Calu3 (cell line): ENCODE results near the gene FOSB. TPM values are rescaled to one million over a fixed set of nuclear protein-coding genes. Genes with fewer than 3 reads are reported as not detected.

Source experiments
- BruUV-seq: library from RNA; stranded (reverse); fragments of 400-500 nt; replicated peaks from 2 replicates; lab custom pipeline; 2021; lab: Mats Ljungman, UMichigan
- CTCF ChIA-PET: fragments of 300-600 bp; sonication (Branson Sonifier 250); formaldehyde crosslinking; loops from one replicate; lab custom pipeline; 2022; ENCODE audit warnings: antibody characterized with exemption; lab: Charles Lee
- DNase-seq: peaks from one replicate; pipeline ENCODE4 v3.0.0; 2022
- H3K27ac Mint-ChIP-seq: one replicate; pipeline ENCODE4 v1.8.0; 2022; ENCODE audit warnings: mixed read lengths; ENCODE audit not compliant: unreplicated experiment
- H3K27me3 Mint-ChIP-seq: one replicate; pipeline ENCODE4 v1.8.0; 2022; ENCODE audit warnings: mixed read lengths; ENCODE audit not compliant: unreplicated experiment
- H3K36me3 Mint-ChIP-seq: one replicate; pipeline ENCODE4 v1.8.0; 2022; ENCODE audit warnings: mild to moderate bottlenecking, moderate library complexity, mixed read lengths; ENCODE audit not compliant: insufficient read depth, unreplicated experiment
- H3K4me1 Mint-ChIP-seq: one replicate; pipeline ENCODE4 v1.8.0; 2022; ENCODE audit warnings: mild to moderate bottlenecking, low read depth, mixed read lengths; ENCODE audit not compliant: unreplicated experiment
- H3K4me3 Mint-ChIP-seq: one replicate; pipeline ENCODE4 v1.8.0; 2022; ENCODE audit warnings: mild to moderate bottlenecking, low read depth, moderate library complexity, mixed read lengths; ENCODE audit not compliant: unreplicated experiment
- H3K9me3 Mint-ChIP-seq: one replicate; pipeline ENCODE4 v1.8.0; 2022; ENCODE audit warnings: low read depth, mixed read lengths; ENCODE audit not compliant: unreplicated experiment
- intact Hi-C: fragments of 100-400 bp; cut with micrococcal nuclease; formaldehyde crosslinking; loops from one replicate; pipeline ENCODE4 v1.10.0; 2022; ENCODE audit not compliant: unreplicated experiment
- total RNA-seq: library from RNA; stranded (reverse); gene quantifications from 2 replicates; pipeline ENCODE4 v1.2.3, GENCODE V29; 2022
- TF ChIP-seq, protein P1 (sequence below): fragments of 200-600 bp; IDR thresholded peaks from one replicate; pipeline ENCODE4 v1.8.0; 2022; ENCODE audit warnings: antibody characterized with exemption; ENCODE audit not compliant: unreplicated experiment

Gene FOSB
- total RNA-seq, 1 experiment from 2014 or later, result 23.8 TPM

DNA sequence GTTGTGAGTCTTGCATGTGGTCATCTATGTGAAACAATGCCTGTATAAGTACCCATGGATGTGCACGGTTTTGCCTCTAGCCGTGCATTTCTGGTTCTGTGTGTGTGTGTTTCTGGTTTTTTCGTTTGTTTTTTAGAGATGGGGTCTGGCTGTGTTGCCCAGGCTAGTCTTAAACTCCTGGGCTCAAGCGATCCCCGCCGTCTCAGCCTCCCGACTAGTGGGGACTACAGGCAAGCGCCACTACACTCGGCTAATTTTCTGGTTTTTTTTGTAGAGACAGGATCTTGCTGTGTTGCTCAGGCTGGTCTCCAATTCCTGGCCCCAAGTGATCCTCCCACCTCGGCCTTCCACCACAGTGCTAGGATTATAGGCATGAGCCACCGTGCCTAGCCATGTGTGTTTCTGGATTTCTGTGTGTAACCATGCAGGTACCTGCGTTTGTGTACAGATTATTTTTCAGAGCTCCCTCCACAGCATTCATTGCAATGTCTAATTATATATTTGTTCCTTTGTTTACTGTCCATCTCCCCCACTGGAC is 15.9 kb upstream of the FOSB start:
- no peaks in the 10 kb centered on the region for H3K9me3 Mint-ChIP-seq
- intact Hi-C loops, result loop anchor here (2.0 kb wide), 1 partner anchor 17 kb away; no protein-coding TSS in a partner anchor
- TF ChIP-seq, protein P1, sequence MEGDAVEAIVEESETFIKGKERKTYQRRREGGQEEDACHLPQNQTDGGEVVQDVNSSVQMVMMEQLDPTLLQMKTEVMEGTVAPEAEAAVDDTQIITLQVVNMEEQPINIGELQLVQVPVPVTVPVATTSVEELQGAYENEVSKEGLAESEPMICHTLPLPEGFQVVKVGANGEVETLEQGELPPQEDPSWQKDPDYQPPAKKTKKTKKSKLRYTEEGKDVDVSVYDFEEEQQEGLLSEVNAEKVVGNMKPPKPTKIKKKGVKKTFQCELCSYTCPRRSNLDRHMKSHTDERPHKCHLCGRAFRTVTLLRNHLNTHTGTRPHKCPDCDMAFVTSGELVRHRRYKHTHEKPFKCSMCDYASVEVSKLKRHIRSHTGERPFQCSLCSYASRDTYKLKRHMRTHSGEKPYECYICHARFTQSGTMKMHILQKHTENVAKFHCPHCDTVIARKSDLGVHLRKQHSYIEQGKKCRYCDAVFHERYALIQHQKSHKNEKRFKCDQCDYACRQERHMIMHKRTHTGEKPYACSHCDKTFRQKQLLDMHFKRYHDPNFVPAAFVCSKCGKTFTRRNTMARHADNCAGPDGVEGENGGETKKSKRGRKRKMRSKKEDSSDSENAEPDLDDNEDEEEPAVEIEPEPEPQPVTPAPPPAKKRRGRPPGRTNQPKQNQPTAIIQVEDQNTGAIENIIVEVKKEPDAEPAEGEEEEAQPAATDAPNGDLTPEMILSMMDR, result no peak
- BruUV-seq, result no TSS peak
- peak overlapping the region; percentile 77 for H3K4me3 Mint-ChIP-seq
- peak overlapping the region; percentile 96 for H3K27ac Mint-ChIP-seq
- H3K27me3 Mint-ChIP-seq, result no peaks in the 10 kb centered on the region
- CTCF ChIA-PET, result no interaction called here
- DNase-seq, result no peak
- H3K36me3 Mint-ChIP-seq, result peaks cover 53% of the 10 kb centered on the region
- H3K4me1 Mint-ChIP-seq, result peaks cover 69% of the 10 kb centered on the region

DNA sequence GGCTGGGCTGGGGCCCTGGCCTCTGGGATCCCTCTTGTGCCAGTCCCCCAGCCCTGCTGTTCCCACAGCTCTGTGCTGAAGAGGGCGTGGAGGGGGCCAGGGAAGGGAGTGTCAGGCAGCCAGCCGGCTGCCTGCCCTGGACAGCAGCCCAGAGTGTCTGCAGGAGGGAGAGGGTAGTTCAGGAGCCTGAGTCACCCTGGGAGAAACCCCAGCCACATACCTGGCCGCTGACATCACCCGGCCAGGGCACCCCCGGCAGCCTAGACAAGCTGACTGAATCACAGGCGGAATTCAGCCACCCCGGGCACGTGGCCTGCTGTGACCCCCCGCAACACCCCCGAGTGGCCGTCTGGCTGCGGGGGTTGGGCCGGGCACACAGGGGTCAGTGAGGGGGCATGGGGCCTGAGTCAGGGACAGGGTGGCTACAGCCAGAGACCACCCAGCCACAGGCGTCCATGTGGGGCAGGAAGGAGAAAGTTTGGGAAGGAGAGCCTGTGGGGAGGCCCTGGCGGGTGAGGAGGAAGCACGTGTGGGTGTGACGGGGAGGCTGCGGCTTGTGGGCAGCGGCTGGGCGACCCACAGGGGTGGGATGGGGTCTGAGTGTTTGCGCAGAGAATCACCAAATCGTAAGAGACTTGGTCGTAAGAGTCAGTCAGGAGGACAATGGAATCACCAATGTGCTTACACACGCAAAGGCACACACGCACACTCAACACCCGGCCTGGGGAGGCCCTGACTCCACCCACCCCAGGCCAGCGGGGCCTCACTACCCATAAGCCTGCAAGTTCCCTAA is 11.9 kb upstream of the FOSB start:
- no peaks in the 10 kb centered on the region for H3K9me3 Mint-ChIP-seq
- CTCF ChIA-PET, result interaction anchor here (0.5 to 2.1 kb wide), 9 partner anchors 9 to 314 kb away, joined by 3 to 13 read pairs (median 6); partner anchors contain the start of gene FOSB

DNA sequence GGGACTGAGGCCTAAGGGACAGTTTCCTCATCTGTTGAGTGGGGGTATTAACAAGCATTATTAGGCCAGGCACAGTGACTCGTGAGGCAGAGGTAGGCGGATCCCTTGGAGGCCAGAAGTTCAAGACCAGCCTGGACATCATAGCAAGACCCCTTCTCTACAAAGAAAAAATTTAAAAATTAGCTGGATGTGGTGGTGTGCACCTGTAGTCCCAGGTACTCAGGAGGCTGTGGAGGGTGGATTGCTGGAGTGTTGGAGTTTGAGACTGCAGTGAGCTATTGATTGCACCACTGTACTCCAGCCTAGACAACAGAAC is 11.3 kb upstream of the FOSB start:
- BruUV-seq, result no TSS peak
- Mint-ChIP-seq H3K4me1 (peaks cover 63% of the 10 kb centered on the region), H3K27ac (peak overlapping the region; percentile 93), H3K9me3 (no peaks in the 10 kb centered on the region), H3K4me3 (peak overlapping the region; percentile 70), H3K36me3 (peaks cover 32% of the 10 kb centered on the region), H3K27me3 (no peaks in the 10 kb centered on the region)
- no peak for DNase-seq
- CTCF ChIA-PET, result interaction anchor here (0.7 to 2.1 kb wide), 5 partner anchors 11 to 54 kb away, joined by 3 to 13 read pairs (median 5); partner anchors contain the start of gene FOSB
- TF ChIP-seq, protein P1, result no peak
- intact Hi-C loops, result no loop called here

More for the DNA sequence above, 11.9 kb upstream of the FOSB start:
- peak; percentile 99 for DNase-seq
- Mint-ChIP-seq H3K4me3 (peak overlapping the region; percentile 70), H3K27ac (peak overlapping the region; percentile 93), H3K4me1 (peaks cover 68% of the 10 kb centered on the region), H3K36me3 (peaks cover 38% of the 10 kb centered on the region), H3K27me3 (no peaks in the 10 kb centered on the region)
- intact Hi-C loops, result no loop called here
- no TSS peak for BruUV-seq
- TF ChIP-seq, protein P1, result no peak

DNA sequence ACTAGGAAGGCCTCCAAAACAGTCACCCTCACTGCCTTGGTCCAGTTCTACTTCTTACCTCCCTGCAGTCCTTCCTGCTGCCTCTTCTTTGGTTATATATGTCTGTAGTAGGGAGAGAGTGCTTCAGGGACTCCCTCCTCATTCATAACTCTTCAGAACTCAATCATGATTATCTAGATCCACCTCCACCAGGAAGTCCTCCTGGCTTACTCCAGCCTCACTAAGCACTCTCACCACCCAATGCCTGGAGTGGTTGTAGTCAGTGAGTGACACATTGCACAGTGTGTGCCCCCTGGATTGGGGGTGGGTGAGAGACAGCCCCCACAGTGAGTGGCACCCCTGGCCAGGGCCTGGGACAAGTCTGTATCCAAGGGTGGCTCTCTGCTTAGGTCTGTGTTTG is 10.0 kb upstream of the FOSB start:
- no peak for DNase-seq
- TF ChIP-seq, protein P1, result no peak
- Mint-ChIP-seq H3K9me3 (no peaks in the 10 kb centered on the region), H3K27me3 (no peaks in the 10 kb centered on the region), H3K27ac (peak overlapping the region; percentile 31), H3K4me3 (no peak overlapping the region), H3K36me3 (peaks cover 25% of the 10 kb centered on the region), H3K4me1 (peaks cover 58% of the 10 kb centered on the region)
- CTCF ChIA-PET, result interaction anchor here (0.7 kb wide), 2 partner anchors 11 to 29 kb away, joined by 3 to 4 read pairs; no protein-coding TSS in a partner anchor
- no TSS peak for BruUV-seq
- intact Hi-C loops, result no loop called here
